Colonic mucosa (tissue), 4 donors: ENCODE measurements around the gene MFSD6. TPM values are rescaled to one million over a fixed set of nuclear protein-coding genes. Genes with fewer than 3 reads are reported as not detected.

Experiments used
- DNase-seq: peaks from one replicate; pipeline ENCODE4 v3.0.0-alpha.2; 2020
- H3K27ac ChIP-seq: fragments of 200-600 bp; one replicate; pipeline ENCODE4 v1.8.0; 2021
- H3K27me3 ChIP-seq: fragments of 200-600 bp; one replicate; pipeline ENCODE4 v1.8.0; 2021
- H3K36me3 ChIP-seq: fragments of 200-600 bp; one replicate; pipeline ENCODE4 v1.8.0; 2021
- H3K4me1 ChIP-seq: fragments of 200-600 bp; one replicate; pipeline ENCODE4 v1.8.0; 2021; ENCODE audit warnings: mild to moderate bottlenecking
- H3K4me3 ChIP-seq: fragments of 200-600 bp; one replicate; pipeline ENCODE4 v1.8.0; 2021
- H3K9ac ChIP-seq, 2 donors: one replicate each; pipeline ENCODE4 v1.7.0; 2013; ENCODE audit warnings: control low read depth in 2 of 2, low read depth in 2 of 2, low read length in 2 of 2
- H3K9me3 ChIP-seq: fragments of 200-600 bp; one replicate; pipeline ENCODE4 v1.8.0; 2021
- CTCF ChIP-seq: fragments of 200-600 bp; IDR thresholded peaks from one replicate; pipeline ENCODE4 v1.8.0; 2022; ENCODE audit warnings: antibody characterized with exemption, mild to moderate bottlenecking
- intact Hi-C: fragments of 100-400 bp; cut with DNase I; formaldehyde crosslinking; loops from one replicate; pipeline ENCODE4 v1.14.1; 2022
- total RNA-seq, 2 donors: library from RNA; stranded (reverse); fragmentation: NEBNext Ultra II Directional in 1 of 2; extraction: Animal tissue kit (Norgen Biotek cat#: 25700) in 1 of 2; gene quantifications; one replicate each; pipeline ENCODE4 v1.2.1, GENCODE V29; 2021
- donor health status: healthy.
- donor health status: DM: no; HTN: no; CAD: no.
- donor health status: DM: no; HTN: no; CAD: no.

The MFSD6 gene
- total RNA-seq, 2 donors from 2014 or later = 60.9 to 83.3 TPM

GRCh38 chr2:190547886-190548285, 139.7 kb downstream of the MFSD6 start:
- intact Hi-C loops = no loop called here
- H3K27me3 ChIP-seq = no peaks in the 10 kb centered on the region

GRCh38 chr2:190550137-190550536, 142.0 kb downstream of the MFSD6 start:
- intact Hi-C loops = no loop called here
- no peak overlapping the region for H3K4me3 ChIP-seq
- TF ChIP-seq CTCF = no peak
- no peak overlapping the region for H3K9ac ChIP-seq
- no peak for DNase-seq
- no peaks in the 10 kb centered on the region for H3K36me3 ChIP-seq
- H3K27me3 ChIP-seq = no peaks in the 10 kb centered on the region
- no peak overlapping the region for H3K27ac ChIP-seq
- H3K9me3 ChIP-seq = no peaks in the 10 kb centered on the region
- no peaks in the 10 kb centered on the region for H3K4me1 ChIP-seq

More at GRCh38 chr2:190547886-190548285, 139.7 kb downstream of the MFSD6 start:
- H3K9ac ChIP-seq = no peak overlapping the region
- H3K27ac ChIP-seq = no peak overlapping the region
- H3K36me3 ChIP-seq = no peaks in the 10 kb centered on the region
- no peak overlapping the region for H3K4me3 ChIP-seq
- DNase-seq = no peak
- no peak for TF ChIP-seq CTCF
- H3K4me1 ChIP-seq = no peaks in the 10 kb centered on the region
- H3K9me3 ChIP-seq = no peaks in the 10 kb centered on the region

Other genes with a start within 250 kb of the MFSD6 start
- 10 to 100 TPM; 47.2 to 71.1 TPM for gene HIBCH, start 88.5 kb upstream of the MFSD6 start, total RNA-seq
- gene INPP1, start 64.8 kb upstream of the MFSD6 start, total RNA-seq = 10 to 100 TPM; 35.3 to 39.2 TPM
- gene NEMP2, start 126.4 kb downstream of the MFSD6 start, total RNA-seq = 1 to 10 TPM; 3.6 to 5.1 TPM
- 10 to 100 TPM; 31.7 to 37.1 TPM for gene NAB1, start 240.7 kb downstream of the MFSD6 start, total RNA-seq